HepG2 (cell line): ENCODE results near the gene SLC6A7. TPM values are rescaled to one million over a fixed set of nuclear protein-coding genes. Genes with fewer than 3 reads are reported as not detected.

Source experiments
- ATAC-seq: fragments of 200-7000 bp; cut with Tn5 transposase; 3 replicates; pipeline ENCODE4 v1.9.1; 2020; ENCODE audit warnings: mild to moderate bottlenecking, moderate library complexity
- BruUV-seq: library from RNA; stranded (reverse); fragments of 400-500 nt; replicated peaks from 2 replicates; lab custom pipeline; 2021; lab: Mats Ljungman, UMichigan
- CTCF ChIA-PET: fragments of 300-600 bp; formaldehyde crosslinking; extraction: SDS; loops from one replicate; lab custom pipeline; 2021; ENCODE audit warnings: low total read pairs, inconsistent platforms, low intra/inter-chr PET ratio; lab: Yijun Ruan, JAX
- POLR2A ChIA-PET: fragments of 350-600 bp; sonication (Branson Sonifier 250); formaldehyde crosslinking; loops from one replicate; lab custom pipeline; 2020; ENCODE audit warnings: antibody characterized with exemption, inconsistent platforms; lab: Yijun Ruan, JAX
- DNase-seq: peaks from one replicate; pipeline ENCODE4 v3.0.0-alpha.2; 2015; ENCODE audit warnings: low spot score
- FAIRE-seq: peaks from 3 replicates; lab custom pipeline; 2011; peaks lifted over from hg19 to GRCh38; lab: Jason Lieb, UNC
- H2AFZ ChIP-seq: one replicate; pipeline ENCODE4 v1.6.1; 2011; ENCODE audit warnings: low read length, inconsistent platforms
- H3K27ac ChIP-seq: fragments of 300-600 bp; 3 replicates; pipeline ENCODE4 v1.8.0; 2011; ENCODE audit warnings: mixed run types, mild to moderate bottlenecking, mixed read lengths, low read length, inconsistent platforms; ENCODE audit not compliant: insufficient read depth; ENCODE audit errors: extremely low read length
- H3K27me3 ChIP-seq, 2 experiments: fragments of 200-600 bp in 1 of 2; 2 replicates in 1 of 2; 3 replicates in 1 of 2; pipeline versions ENCODE4 v1.6.0 to v1.8.0; 2011; ENCODE audit warnings: low read length in 2 of 2, mild to moderate bottlenecking in 2 of 2, moderate library complexity in 2 of 2, inconsistent platforms in 1 of 2; ENCODE audit not compliant: insufficient read depth in 2 of 2, control insufficient read depth in 1 of 2
- H3K36me3 ChIP-seq, 2 experiments: fragments of 200-600 bp in 1 of 2; replicated peaks in 1 of 2; 2 replicates in 1 of 2; 3 replicates in 1 of 2; pipeline versions ENCODE4 v1.5.1 to v1.8.0; 2011; ENCODE audit warnings: low read length in 2 of 2, inconsistent platforms in 1 of 2; ENCODE audit not compliant: insufficient read depth in 2 of 2, control insufficient read depth in 1 of 2
- H3K4me1 ChIP-seq: 2 replicates; pipeline ENCODE4 v1.5.1; 2012; ENCODE audit warnings: low read length, inconsistent platforms; ENCODE audit not compliant: insufficient read depth
- H3K4me2 ChIP-seq: 2 replicates; pipeline ENCODE4 v1.6.0; 2011; ENCODE audit warnings: low read depth, low read length, inconsistent platforms
- H3K4me3 ChIP-seq, 3 experiments: fragments of 200-600 bp in 1 of 3; sonication (generic), shearing (Covaris generic) in 1 of 3; replicated peaks in 1 of 3; 2 replicates each; pipeline ENCODE4 v1.5.1; 2011 to 2016; ENCODE audit warnings: low read length in 3 of 3, inconsistent platforms in 2 of 3, low read depth in 2 of 3, mild to moderate bottlenecking in 2 of 3, control low read depth in 1 of 3, mixed read lengths in 1 of 3; ENCODE audit not compliant: insufficient read depth in 1 of 3
- H3K79me2 ChIP-seq: one replicate; pipeline ENCODE4 v1.6.1; 2011; ENCODE audit warnings: low read length, inconsistent platforms; ENCODE audit not compliant: insufficient read depth
- H3K9ac ChIP-seq: 2 replicates; pipeline ENCODE4 v1.6.0; 2011; ENCODE audit warnings: mild to moderate bottlenecking, low read depth, low read length, inconsistent platforms; ENCODE audit not compliant: insufficient read depth
- H3K9me3 ChIP-seq: 2 replicates; pipeline ENCODE4 v1.5.1; 2012; ENCODE audit warnings: mild to moderate bottlenecking, low read length
- H4K20me1 ChIP-seq: 2 replicates; pipeline ENCODE4 v1.6.0; 2011; ENCODE audit warnings: inconsistent platforms, mild to moderate bottlenecking, low read length, moderate library complexity; ENCODE audit not compliant: insufficient read depth
- ARID3A ChIP-seq: IDR thresholded peaks from 2 replicates; pipeline ENCODE4 v1.6.1; 2012; ENCODE audit warnings: low read depth, low read length, improper control_type of control experiment
- ARNTL ChIP-seq: sonication (generic); formaldehyde crosslinking; IDR thresholded peaks from 2 replicates; pipeline ENCODE4 v1.4.0; 2020; ENCODE audit warnings: mild to moderate bottlenecking, missing genetic modification reagents
- CBFB ChIP-seq: sonication (generic); formaldehyde crosslinking; IDR thresholded peaks from 2 replicates; pipeline ENCODE4 v1.4.0; 2020; ENCODE audit warnings: missing genetic modification reagents
- CREB1 ChIP-seq, 2 experiments: fragments of 450-650 bp in 1 of 2; IDR thresholded peaks; 2 replicates each; pipeline ENCODE4 v1.6.1; 2016 to 2017; ENCODE audit warnings: control low read depth in 1 of 2, mild to moderate bottlenecking in 1 of 2, missing compliant biosample characterization in 1 of 2, missing genetic modification characterization in 1 of 2
- FOSL1 ChIP-seq: sonication (generic); formaldehyde crosslinking; IDR thresholded peaks from 2 replicates; pipeline ENCODE4 v1.9.0; 2021; ENCODE audit warnings: missing genetic modification reagents, borderline replicate concordance
- HIVEP1 ChIP-seq: sonication (generic); formaldehyde crosslinking; IDR thresholded peaks from 2 replicates; pipeline ENCODE4 v1.4.0; 2020; ENCODE audit warnings: mild to moderate bottlenecking, missing genetic modification reagents
- HNRNPL ChIP-seq: fragments of 200-400 bp; formaldehyde crosslinking; IDR thresholded peaks from 2 replicates; pipeline ENCODE4 v1.6.1; 2017; ENCODE audit warnings: mild to moderate bottlenecking, low read depth, low read length
- KAT7 ChIP-seq: IDR thresholded peaks from 2 replicates; pipeline ENCODE4 v1.6.1; 2018; ENCODE audit warnings: borderline replicate concordance, missing compliant biosample characterization
- KLF12 ChIP-seq: sonication (generic); formaldehyde crosslinking; IDR thresholded peaks from 2 replicates; pipeline ENCODE4 v1.4.0; 2020; ENCODE audit warnings: missing genetic modification reagents, borderline replicate concordance
- MTF2 ChIP-seq: sonication (generic); formaldehyde crosslinking; IDR thresholded peaks from 2 replicates; pipeline ENCODE4 v1.5.0; 2020; ENCODE audit warnings: missing genetic modification reagents, borderline replicate concordance
- NKX3-1 ChIP-seq: sonication (generic); formaldehyde crosslinking; IDR thresholded peaks from 2 replicates; pipeline ENCODE4 v1.5.0; 2020; ENCODE audit warnings: missing genetic modification reagents
- SALL1 ChIP-seq: sonication (generic); formaldehyde crosslinking; IDR thresholded peaks from 2 replicates; pipeline ENCODE4 v1.8.0; 2022; ENCODE audit warnings: mild to moderate bottlenecking, missing genetic modification reagents
- SP4 ChIP-seq: sonication (generic); formaldehyde crosslinking; IDR thresholded peaks from 2 replicates; pipeline ENCODE4 v1.8.1; 2023; ENCODE audit warnings: mild to moderate bottlenecking, missing genetic modification reagents
- TFDP2 ChIP-seq: sonication (generic); formaldehyde crosslinking; IDR thresholded peaks from 2 replicates; pipeline ENCODE4 v1.4.0; 2020; ENCODE audit warnings: missing genetic modification reagents
- THAP8 ChIP-seq: sonication (generic); formaldehyde crosslinking; IDR thresholded peaks from 2 replicates; pipeline ENCODE4 v1.5.1; 2020; ENCODE audit warnings: missing genetic modification reagents, mild to moderate bottlenecking, borderline replicate concordance
- ZNF281 ChIP-seq: sonication (generic); formaldehyde crosslinking; IDR thresholded peaks from 2 replicates; pipeline ENCODE4 v1.4.0; 2020; ENCODE audit warnings: missing genetic modification reagents, borderline replicate concordance
- WGBS: methylation state at CpG from one replicate; pipeline ENCODE4 v1.1.6; 2017; ENCODE audit warnings: low lambda C conversion rate; 5-methylcytosine and 5-hydroxymethylcytosine counted together
- in situ Hi-C: cut with HindIII; loops from 2 replicates; pipeline ENCODE4 v1.10.0; 2017; ENCODE audit warnings: low pct_unique_long_range_greater_than_20kb; ENCODE audit not compliant: extremely low pct_ligation_motif_present
- intact Hi-C: fragments of 100-400 bp; cut with micrococcal nuclease; formaldehyde crosslinking; loops from one replicate; pipeline ENCODE4 v1.10.0; 2022; ENCODE audit not compliant: unreplicated experiment
- polyA plus RNA-seq, 8 experiments: library from polyadenylated mRNA; depleted of rRNA in 3 of 8; stranded (reverse) in 7 of 8; unstranded in 1 of 8; fragments of >200 nt; fragmentation: Illumina TruSeq in 4 of 8; extraction: Trizol in 4 of 8; gene quantifications; 2 replicates each; pipeline versions ENCODE4 v1.2.1 to v1.2.3, GENCODE V29; 2011 to 2016; ENCODE audit warnings: low read depth in 4 of 8, missing spikeins in 1 of 8, mixed read lengths in 1 of 8; ENCODE audit not compliant: insufficient read depth in 1 of 8
- total RNA-seq, 5 experiments: library from RNA; depleted of rRNA; stranded (reverse); fragments of >200 nt; fragmentation: Illumina TruSeq; extraction: Trizol; gene quantifications; 2 replicates each; pipeline ENCODE4 v1.2.3, GENCODE V29; 2016; ENCODE audit warnings: low read depth in 1 of 5

Gene SLC6A7
- total and polyA plus RNA-seq, 2 of the 13 experiments (the other 11 are each of a cell fraction or from before 2014, with no cell fraction given), result not detected

GRCh38 chr5:150221471-150221870 lies 31.6 kb downstream of the SLC6A7 start:
- no peak overlapping the region for H3K9ac ChIP-seq
- ATAC-seq, result no peak
- WGBS, result 23% methylated on average over 5 of the region's 5 CpGs
- BruUV-seq, result no TSS peak
- no peak overlapping the region for H3K27ac ChIP-seq
- no peaks in the 10 kb centered on the region for H4K20me1 ChIP-seq
- peaks cover 1 to 51% of the 10 kb centered on the region in 2 experiments; a peak in 4 of 5 replicates for H3K27me3 ChIP-seq
- FAIRE-seq, result no peak
- in situ Hi-C loops, result no loop called here
- no peak overlapping the region for H2AFZ ChIP-seq
- H3K4me2 ChIP-seq, result no peak overlapping the region
- peaks cover 7% of the 10 kb centered on the region for H3K4me1 ChIP-seq
- TF ChIP-seq CBFB (CRISPR knock-in tag) (no peak), NKX3-1 (CRISPR knock-in tag) (no peak), SP4 (no peak), MTF2 (CRISPR knock-in tag) (no peak), TFDP2 (CRISPR knock-in tag) (no peak), HIVEP1 (CRISPR knock-in tag) (no peak), HNRNPL (no peak), ARID3A (no peak), ARNTL (CRISPR knock-in tag) (no peak), KLF12 (CRISPR knock-in tag) (no peak), THAP8 (CRISPR knock-in tag) (no peak), KAT7 (CRISPR knock-in tag) (no peak), CREB1 (IDR thresholded peaks at IDR 0.05) (no peak), CREB1 (CRISPR knock-in tag; IDR thresholded peaks at IDR 0.05) (no peak), SALL1 (CRISPR knock-in tag) (no peak), ZNF281 (CRISPR knock-in tag) (no peak), FOSL1 (no peak)
- no peak for DNase-seq
- H3K36me3 ChIP-seq, result no peaks in the 10 kb centered on the region
- no peaks in the 10 kb centered on the region for H3K79me2 ChIP-seq
- H3K9me3 ChIP-seq, result no peaks in the 10 kb centered on the region
- ChIA-PET CTCF (no interaction called here), POLR2A (no interaction called here)
- intact Hi-C loops, result no loop called here
- no peak overlapping the region for H3K4me3 ChIP-seq
